Rectal smooth muscle tissue (tissue), 1 donor: ENCODE results near the gene ARHGAP45.

Experiments used
- H3K27ac ChIP-seq: one replicate; pipeline ENCODE4 v1.7.0; 2013; ENCODE audit warnings: low read depth, low read length, inconsistent platforms
- H3K27me3 ChIP-seq: one replicate; pipeline ENCODE4 v1.7.0; 2013; ENCODE audit warnings: low read length; ENCODE audit not compliant: control insufficient read depth, insufficient read depth
- H3K36me3 ChIP-seq: one replicate; pipeline ENCODE4 v1.7.0; 2013; ENCODE audit warnings: low read length; ENCODE audit not compliant: control insufficient read depth, insufficient read depth
- H3K4me1 ChIP-seq: one replicate; pipeline ENCODE4 v1.7.0; 2013; ENCODE audit warnings: low read length; ENCODE audit not compliant: control insufficient read depth, insufficient read depth
- H3K4me3 ChIP-seq: one replicate; pipeline ENCODE4 v1.7.0; 2013; ENCODE audit warnings: low read length
- H3K9ac ChIP-seq: one replicate; pipeline ENCODE4 v1.7.0; 2013; ENCODE audit warnings: low read length

Gene ARHGAP45

GRCh38 chr19:1042689-1043511 is 24.1 kb upstream of the ARHGAP45 start:
- Histone ChIP-seq H3K27ac (no peak overlapping the region), H3K36me3 (no peaks in the 10 kb centered on the region), H3K9ac (no peak overlapping the region), H3K4me3 (no peak overlapping the region), H3K27me3 (peaks cover 3% of the 10 kb centered on the region), H3K4me1 (peaks cover 9% of the 10 kb centered on the region)

- H3K4me1 ChIP-seq, result peaks cover 3% of the 10 kb centered on the region
- no peaks in the 10 kb centered on the region for H3K36me3 ChIP-seq
- no peak overlapping the region for H3K9ac ChIP-seq
- H3K4me3 ChIP-seq, result no peak overlapping the region
- no peak overlapping the region for H3K27ac ChIP-seq
- H3K27me3 ChIP-seq, result peaks cover 3% of the 10 kb centered on the region
Measured at GRCh38 chr19:1045247-1045603, 21.7 kb upstream of the ARHGAP45 start.

- Histone ChIP-seq H3K27me3 (peaks cover 3% of the 10 kb centered on the region), H3K4me3 (no peak overlapping the region), H3K4me1 (no peaks in the 10 kb centered on the region), H3K27ac (no peak overlapping the region), H3K36me3 (no peaks in the 10 kb centered on the region), H3K9ac (no peak overlapping the region)
Measured at GRCh38 chr19:1046117-1046626, 20.8 kb upstream of the ARHGAP45 start.

GRCh38 chr19:1046836-1047695 is 19.9 kb upstream of the ARHGAP45 start:
- H3K9ac ChIP-seq, result no peak overlapping the region
- H3K36me3 ChIP-seq, result no peaks in the 10 kb centered on the region
- no peak overlapping the region for H3K4me3 ChIP-seq
- no peaks in the 10 kb centered on the region for H3K27me3 ChIP-seq
- H3K27ac ChIP-seq, result no peak overlapping the region
- H3K4me1 ChIP-seq, result no peaks in the 10 kb centered on the region

- Histone ChIP-seq H3K27ac (no peak overlapping the region), H3K4me1 (no peaks in the 10 kb centered on the region), H3K9ac (no peak overlapping the region), H3K4me3 (no peak overlapping the region), H3K27me3 (no peaks in the 10 kb centered on the region), H3K36me3 (no peaks in the 10 kb centered on the region)
Measured at GRCh38 chr19:1047696-1048147, 19.2 kb upstream of the ARHGAP45 start.

- no peaks in the 10 kb centered on the region for H3K36me3 ChIP-seq
- no peaks in the 10 kb centered on the region for H3K4me1 ChIP-seq
- no peak overlapping the region for H3K4me3 ChIP-seq
- H3K9ac ChIP-seq, result no peak overlapping the region
- H3K27me3 ChIP-seq, result no peaks in the 10 kb centered on the region
- no peak overlapping the region for H3K27ac ChIP-seq
Measured at GRCh38 chr19:1049106-1049505, 17.9 kb upstream of the ARHGAP45 start.

GRCh38 chr19:1049800-1050199 is 17.2 kb upstream of the ARHGAP45 start:
- no peaks in the 10 kb centered on the region for H3K36me3 ChIP-seq
- H3K27ac ChIP-seq, result no peak overlapping the region
- no peak overlapping the region for H3K4me3 ChIP-seq
- H3K27me3 ChIP-seq, result no peaks in the 10 kb centered on the region
- H3K9ac ChIP-seq, result no peak overlapping the region
- no peaks in the 10 kb centered on the region for H3K4me1 ChIP-seq

- Histone ChIP-seq H3K36me3 (no peaks in the 10 kb centered on the region), H3K27ac (no peak overlapping the region)
Measured at GRCh38 chr19:1050989-1051788, 15.8 kb upstream of the ARHGAP45 start.

GRCh38 chr19:1051791-1052190 is 15.2 kb upstream of the ARHGAP45 start:
- no peak overlapping the region for H3K9ac ChIP-seq
- H3K27me3 ChIP-seq, result no peaks in the 10 kb centered on the region
- H3K36me3 ChIP-seq, result no peaks in the 10 kb centered on the region
- H3K27ac ChIP-seq, result no peak overlapping the region
- no peaks in the 10 kb centered on the region for H3K4me1 ChIP-seq
- no peak overlapping the region for H3K4me3 ChIP-seq

More at GRCh38 chr19:1050989-1051788, 15.8 kb upstream of the ARHGAP45 start:
- Histone ChIP-seq H3K4me3 (no peak overlapping the region), H3K9ac (no peak overlapping the region), H3K27me3 (no peaks in the 10 kb centered on the region), H3K4me1 (no peaks in the 10 kb centered on the region)

GRCh38 chr19:1052349-1052975 is 14.5 kb upstream of the ARHGAP45 start:
- H3K4me1 ChIP-seq, result no peaks in the 10 kb centered on the region
- no peak overlapping the region for H3K9ac ChIP-seq
- no peaks in the 10 kb centered on the region for H3K27me3 ChIP-seq
- no peak overlapping the region for H3K4me3 ChIP-seq
- H3K27ac ChIP-seq, result no peak overlapping the region
- no peaks in the 10 kb centered on the region for H3K36me3 ChIP-seq

- H3K4me3 ChIP-seq, result no peak overlapping the region
- no peaks in the 10 kb centered on the region for H3K4me1 ChIP-seq
- no peak overlapping the region for H3K27ac ChIP-seq
- no peaks in the 10 kb centered on the region for H3K27me3 ChIP-seq
- no peak overlapping the region for H3K9ac ChIP-seq
- no peaks in the 10 kb centered on the region for H3K36me3 ChIP-seq
Measured at GRCh38 chr19:1053176-1054101, 13.5 kb upstream of the ARHGAP45 start.
